Suppressor macrophage treated with lipopolysaccharide for 1 hour (primary cell): ENCODE data around the gene DIP2C.
"Not testable (repeated sequence)": the region's sequence is repeated elsewhere in the genome, so short reads cannot be mapped to it uniquely, and the experiment has no call there.

Experiments
- DNase-seq, 3 donors: peaks; one replicate each; pipeline ENCODE4 v3.0.0-alpha.2; 2020 to 2022

Gene DIP2C

DNA sequence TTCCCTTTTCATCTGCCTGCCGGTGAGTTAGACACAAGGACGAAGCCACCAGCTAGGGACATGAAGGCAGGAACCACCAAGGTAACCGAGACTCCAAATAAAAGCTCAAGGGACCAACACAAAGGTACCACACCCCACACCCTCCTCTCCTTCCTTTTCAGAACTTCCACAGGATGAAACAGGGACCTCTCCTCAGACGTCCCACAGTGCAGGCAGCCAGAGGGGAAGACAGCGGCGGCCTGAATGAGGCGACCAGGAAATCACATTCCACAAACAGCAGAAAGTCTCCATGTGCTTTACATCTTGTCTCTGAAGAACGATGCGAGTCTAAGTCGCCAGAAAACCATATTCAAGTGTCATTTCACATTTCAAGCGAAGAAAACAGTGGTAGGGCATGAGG lies 97.8 kb downstream of the DIP2C start:
- no peak for DNase-seq

DNA sequence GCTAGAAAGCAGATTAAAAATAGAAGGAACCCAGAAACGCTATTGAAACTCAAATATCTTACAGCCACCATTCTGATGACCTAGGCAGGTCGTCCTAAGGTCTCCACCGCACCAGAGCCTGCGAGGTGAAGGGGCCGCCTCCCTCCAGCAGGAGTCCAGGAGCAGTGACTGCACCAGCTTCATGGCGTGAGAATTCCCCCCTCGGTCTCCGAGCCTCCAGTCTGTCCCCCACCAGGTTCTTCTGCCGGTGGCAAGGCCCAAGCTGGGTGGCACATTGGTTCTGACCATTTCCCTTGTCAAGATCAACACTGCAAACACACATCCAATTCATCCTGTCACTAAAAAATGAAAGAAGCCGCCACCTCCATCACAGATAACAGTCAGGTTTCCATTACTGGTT lies 98.7 kb downstream of the DIP2C start:
- no peak for DNase-seq

DNA sequence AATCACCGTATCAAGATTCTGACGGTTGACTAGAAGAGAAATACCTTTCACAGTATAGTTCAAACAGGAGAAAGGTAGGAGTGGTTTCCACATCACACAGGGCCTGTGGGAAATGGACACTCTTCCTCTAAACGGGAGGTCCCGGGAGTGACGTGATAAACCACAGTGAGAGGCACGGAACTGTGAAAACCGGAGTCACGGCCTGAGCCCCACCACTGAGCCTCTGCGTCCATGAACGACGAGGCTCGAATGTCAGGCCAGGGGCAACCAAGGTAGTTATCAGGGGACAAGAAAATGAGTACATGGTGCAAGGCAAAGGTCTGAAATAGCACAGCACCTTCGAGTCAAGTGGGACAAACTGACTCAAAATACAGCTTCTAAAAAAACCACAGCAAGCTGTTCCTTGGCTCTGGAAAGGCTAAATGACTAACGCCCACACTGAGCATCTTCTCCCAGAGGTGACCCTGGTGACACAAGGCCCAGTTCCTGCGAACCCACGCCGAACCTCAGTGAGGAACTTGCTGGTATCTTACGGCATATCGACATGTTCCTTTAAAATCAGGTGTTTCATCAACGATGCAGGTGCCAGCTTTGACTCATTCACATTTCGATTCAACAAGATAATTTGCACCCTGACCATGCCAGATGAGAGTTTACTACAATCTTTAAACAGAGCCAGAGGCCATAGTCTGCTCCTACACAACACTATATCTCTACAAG lies 99.3 kb downstream of the DIP2C start:
- DNase-seq = no peak

DNA sequence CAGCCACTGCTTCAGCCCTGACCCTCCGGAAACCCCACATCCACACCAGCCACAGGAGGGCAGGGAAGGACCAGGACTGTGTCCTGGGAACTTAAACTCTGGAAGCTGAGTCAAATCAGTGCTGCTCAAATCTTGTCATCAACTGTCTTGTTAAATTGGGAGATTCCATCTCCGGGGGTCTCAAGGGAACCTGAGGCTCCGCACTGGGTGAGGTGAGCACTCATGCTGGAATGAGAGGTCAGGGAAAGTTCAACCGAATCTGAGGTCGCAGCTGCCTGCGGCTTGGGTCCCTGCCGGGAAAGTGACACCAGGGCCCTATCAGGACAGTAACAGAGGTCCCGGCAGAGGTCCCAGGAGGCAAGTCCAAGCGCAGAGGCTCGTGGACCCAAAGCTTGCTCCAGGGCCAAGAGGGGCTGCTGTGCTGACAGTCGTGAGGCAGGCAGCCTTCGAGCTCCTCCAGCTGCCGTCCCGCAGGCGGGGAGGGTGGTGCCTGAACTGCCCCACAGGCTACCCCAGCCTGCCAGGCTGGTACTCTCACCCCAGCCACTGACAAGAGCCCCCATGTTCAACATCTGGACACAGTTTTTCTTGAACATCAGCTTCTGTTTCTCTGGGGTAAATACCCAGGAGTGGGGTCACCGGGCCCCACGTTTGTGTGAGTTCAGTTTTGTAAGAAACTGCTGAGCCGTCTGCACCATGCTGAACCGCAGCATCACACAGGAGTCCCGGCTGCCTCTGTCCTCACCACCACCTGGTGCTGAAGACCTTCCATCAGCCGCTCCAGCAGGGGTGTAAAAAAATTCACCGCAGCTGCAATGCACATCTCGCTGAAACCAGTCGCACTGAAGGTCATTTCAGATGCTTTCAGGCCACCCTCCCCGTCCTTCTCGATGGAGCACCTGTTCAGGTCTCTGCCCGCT lies 101.0 kb downstream of the DIP2C start:
- DNase-seq = peak in 1 of 3 donors; percentile 20

DNA sequence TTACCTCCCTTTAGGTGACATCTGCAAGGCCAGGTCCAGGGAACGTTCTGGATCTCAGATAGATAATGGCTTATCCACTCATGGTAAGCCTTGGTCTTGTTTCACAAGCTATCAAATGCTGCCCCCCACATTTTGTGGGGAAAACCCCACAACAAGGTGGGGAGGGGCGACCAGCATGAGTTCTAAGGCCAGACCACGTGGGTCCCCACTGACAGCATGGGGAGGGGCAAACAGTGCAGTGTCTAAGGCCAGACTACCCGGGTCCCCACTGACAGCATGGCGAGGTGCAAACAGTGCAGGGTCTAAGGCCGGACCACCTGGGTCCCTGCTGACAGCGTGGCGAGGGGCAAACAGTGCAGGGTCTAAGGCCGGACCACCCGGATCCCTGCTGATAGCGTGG lies 102.8 kb downstream of the DIP2C start:
- DNase-seq = no peak

DNA sequence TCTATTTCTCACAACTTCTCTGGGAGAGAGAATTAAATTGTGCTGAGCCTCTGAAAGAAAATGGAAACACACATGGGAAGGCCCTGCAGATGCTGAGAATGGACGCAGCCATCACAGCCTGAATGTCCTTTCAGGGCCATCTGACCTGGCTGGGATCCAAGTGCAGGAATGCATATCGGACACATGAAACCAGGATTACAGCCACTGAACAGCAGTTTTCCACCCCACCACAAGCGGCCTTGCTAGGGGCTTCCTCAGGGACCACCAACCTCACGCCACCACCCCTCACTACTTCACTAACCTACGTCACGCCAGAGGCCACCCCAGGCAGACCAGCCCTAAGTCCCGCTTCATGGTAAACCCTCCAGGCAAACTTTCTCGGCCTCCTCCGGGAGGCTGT lies 103.3 kb downstream of the DIP2C start:
- DNase-seq = no peak

DNA sequence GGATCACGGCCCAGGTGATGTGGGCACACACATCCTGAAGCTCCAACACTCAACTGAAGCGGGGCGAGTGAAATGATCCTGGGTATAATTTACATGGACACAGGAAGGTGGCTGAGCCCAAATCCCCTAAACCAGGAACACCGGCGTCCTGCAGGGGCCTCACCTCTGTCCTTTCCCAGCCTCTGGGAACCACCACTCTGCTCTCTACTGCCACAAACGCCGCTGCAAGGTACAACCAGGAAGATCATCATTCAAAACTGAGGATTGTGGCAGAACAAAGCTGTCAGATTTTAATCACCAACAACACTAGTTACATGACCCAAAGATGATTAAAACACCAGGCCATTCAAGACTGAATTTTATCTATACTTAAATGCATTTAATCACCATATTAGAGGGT lies 104.0 kb downstream of the DIP2C start:
- DNase-seq = no peak

DNA sequence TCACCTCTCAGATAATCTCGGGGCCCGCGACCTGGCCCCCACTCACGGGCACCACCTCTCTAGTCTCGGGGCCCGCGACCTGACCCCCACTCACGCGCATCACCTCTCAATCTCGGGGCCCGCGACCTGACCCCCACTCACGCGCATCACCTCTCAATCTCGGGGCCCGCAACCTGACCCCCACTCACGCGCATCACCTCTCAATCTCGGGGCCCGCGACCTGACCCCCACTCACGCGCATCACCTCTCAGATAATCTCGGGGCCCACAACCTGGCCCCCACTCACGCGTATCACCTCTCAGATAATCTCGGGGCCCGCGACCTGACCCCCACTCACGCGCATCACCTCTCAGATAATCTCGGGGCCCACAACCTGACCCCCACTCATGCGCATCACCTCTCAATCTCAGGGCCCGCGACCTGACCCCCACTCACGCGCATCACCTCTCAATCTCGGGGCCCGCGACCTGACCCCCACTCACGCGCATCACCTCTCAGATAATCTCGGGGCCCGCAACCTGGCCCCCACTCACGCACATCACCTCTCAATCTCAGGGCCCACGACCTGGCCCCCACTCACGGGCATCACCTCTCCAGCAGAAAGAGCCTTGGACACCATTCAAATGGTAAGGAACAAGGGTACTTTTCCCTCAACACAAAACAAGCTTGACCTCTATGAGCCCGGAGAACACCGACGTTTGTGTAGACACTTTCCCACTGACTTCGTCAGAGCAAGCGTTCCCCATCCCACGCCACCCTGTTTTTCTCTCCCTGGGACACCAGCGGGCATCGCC lies 104.8 kb downstream of the DIP2C start:
- DNase-seq = not testable (repeated sequence)

DNA sequence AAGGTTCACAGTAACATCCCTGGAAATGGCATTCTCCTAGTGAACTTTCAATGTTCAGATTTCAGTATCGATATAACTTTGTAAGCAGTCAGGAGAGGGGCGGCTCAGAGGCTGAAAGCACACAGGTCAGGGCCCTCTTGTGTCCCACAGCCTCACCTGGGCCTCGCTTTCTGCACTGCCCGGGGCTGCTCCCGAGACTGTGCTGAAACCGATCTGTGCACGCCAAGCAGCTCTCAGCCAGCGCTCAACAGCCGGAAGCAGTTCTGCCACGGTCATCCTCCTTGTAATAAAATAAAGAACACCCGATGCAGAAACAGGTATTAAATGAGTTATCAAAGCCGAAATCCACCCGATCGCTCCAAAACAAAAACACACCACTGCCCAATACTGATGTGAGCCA lies 106.0 kb downstream of the DIP2C start:
- no peak for DNase-seq

DNA sequence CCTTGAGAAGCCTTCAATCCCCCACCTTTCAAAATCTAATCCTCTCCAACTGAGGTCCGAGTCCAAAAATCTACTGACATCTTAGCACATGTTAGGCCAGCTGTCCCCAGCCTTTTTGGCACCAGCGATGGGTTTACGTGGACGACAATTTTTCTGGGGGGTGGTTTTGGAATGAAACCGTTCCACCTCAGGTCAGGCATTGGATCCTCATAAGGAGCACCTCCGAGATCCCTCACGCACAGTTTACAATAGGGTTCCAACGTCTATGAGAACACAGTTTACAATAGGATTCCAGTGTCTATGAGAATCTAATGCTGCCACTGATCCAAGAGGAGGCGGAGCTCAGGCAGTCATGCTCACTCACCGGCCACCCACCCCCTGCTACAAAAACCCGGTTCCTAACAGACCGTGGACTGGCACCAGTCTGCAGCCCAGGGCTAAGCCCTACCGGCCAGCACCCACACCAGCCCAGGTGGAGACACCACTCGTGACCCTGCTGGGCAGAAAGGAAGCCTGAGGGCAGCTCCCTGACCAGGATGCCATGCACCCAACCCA lies 107.6 kb downstream of the DIP2C start:
- no peak for DNase-seq

DNA sequence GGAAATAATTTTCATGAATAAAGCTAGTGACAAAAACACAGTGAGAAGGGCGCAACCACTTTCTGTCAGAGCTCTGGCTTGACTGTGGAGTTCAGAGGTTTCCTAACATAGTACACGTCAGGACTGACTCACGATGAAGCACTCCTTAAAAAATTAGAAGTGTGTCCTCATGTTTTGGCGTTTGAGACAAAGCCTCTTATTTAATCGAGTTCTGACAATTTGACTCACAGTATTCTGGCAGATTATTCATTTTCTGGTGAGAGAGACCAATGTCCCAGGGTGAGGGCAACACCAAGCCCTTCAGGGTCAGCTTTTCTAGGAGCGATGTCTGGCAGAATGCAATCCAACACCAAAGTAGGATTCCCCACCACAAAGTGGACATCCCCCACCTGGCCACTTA lies 108.7 kb downstream of the DIP2C start:
- DNase-seq = no peak

DNA sequence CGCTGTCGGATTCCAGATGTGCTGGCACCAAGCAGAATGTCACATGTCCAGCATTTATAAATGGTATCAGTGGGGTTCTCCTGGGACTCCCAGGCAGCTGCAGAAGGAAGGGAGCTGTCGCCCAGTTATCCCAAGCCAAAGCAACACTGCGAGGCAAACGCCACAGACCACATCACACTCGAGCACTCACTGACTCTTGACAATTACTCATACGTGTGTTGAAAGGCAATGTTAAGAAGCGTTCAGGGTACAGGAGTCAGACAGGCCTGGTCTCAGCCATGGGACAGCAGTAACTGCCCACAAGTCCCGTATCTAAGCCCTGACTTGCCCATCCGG lies 113.4 kb downstream of the DIP2C start:
- no peak for DNase-seq

DNA sequence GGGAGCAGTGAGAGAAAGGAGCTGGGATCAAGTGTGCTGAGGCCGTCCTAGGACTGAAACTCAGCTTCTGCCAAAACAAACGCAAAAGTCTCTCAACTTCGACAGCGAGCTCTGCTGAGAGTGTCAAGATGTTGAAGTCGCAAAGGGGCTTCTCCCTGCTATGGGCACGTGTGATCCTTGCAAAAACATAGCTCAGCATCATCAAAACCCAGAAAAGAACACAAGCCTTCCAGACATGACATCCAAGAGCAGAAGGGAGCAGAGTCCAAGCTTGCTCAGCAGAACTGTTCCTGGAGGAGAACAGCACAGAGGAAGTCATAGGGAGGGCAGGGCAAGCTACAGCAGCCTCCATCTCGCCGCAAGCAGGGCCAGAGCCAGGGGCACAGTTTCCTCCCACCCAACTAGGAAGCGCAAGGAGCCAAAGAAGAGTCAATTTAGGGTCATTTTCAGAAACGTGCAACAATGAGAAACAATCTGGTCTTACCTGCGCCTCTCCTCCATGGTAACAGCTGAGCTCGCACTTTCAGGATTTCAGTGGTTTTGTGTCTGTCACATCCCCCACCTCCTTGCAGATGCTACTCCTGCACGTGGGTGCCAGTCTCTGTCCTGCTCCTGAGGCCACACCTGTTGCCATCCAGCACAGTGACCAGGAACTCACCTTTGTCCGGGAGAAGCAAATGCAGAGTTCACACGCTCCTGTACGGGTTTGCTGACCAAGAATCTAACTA lies 113.9 kb downstream of the DIP2C start:
- no peak for DNase-seq

DNA sequence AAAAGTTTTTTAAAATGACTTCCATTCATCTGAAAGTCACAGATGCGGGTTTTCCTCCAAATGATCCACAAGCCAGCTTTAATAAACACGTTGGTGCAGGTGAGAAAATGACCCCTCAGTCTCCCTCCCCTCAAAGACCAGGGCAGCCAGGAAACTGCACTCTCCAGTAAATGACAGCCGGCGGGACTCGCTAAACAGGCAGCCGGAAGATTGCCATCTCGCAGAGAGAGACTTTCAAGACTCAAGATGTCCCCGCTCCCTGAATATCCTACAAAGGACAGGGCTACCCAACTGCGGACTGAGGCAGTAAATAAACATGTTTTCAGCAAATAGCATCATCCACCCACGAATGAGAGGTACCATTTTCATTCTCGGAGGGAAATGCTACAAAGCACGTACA lies 116.8 kb downstream of the DIP2C start:
- DNase-seq = no peak

DNA sequence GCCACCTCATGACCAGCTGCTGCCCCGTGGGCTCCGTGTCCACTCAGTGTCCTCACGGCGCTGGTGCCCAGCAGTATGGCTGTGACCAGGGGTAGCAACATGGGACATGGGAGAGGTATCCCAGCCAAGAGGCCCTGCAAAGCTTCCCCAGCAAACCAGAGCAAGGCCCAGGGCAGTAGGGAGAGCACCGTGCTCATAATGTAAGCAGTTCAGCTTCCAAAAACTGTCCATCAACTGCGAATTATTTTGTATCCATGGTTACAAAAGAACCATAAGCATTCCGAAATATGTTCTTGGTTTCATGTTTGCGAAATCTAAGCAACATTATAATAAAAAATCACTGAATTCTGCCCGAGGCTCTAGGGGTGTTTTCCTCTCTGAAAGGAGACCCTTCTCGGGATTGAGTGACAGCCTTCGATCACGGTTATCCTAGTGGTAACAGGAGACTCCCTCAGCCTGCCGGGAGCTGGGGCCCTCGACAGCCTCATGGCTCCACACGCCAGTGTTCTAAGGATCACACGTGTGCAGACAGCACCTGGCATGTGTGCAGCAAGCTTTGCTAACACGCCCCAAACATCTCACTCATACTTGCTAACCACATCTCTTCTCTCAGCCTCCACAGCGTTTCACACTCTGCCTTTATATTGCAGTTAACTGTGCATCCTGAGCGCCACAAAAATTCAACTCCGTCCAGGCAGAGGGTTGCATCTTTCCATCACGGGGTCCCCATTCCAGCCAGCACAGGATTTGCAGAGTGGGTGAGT lies 117.6 kb downstream of the DIP2C start:
- DNase-seq = no peak

DNA sequence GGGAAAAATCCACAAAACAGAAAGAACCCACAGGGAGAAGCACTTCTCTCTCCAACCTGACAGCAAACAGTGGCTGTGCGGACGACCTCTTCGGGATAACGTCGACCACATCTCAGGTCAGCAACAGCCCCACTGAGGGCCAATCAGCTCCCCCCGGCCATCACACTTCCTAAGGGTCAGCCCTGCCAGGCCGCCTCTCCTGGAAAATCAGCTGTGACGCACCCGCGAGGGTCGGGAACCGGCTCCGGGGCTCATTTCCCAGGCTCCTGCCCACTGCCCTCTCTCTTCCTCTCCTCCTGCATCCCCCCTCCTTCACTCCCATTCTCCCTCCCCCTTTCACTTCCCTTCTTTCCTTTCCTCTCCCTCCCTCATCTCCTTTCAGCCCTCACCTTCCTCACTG lies 118.3 kb downstream of the DIP2C start:
- no peak for DNase-seq

DNA sequence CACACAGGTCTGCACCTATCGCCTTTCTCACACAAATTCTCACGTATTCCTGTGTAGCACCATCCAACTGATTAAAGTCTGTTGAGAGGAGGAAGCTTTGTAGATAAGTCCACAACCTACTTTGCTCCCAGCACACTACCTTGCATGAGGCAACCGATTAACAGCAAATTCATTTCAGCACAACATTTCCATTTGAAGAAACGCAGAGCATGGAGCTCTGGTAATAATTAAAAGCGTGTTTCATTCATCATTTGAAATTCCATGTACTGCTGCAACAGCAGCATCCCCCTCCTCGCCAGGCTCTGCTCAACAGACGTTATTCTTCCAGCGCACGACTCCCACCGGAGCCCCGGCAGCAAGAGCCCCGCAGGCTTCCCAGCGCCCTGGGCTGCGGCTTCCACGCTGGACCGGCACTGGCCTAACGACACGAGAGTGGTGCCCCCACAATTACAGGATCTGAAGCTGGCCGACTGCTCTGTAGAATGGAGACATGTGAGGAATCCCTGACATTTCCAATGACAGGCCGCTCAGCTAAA lies 118.8 kb downstream of the DIP2C start:
- no peak for DNase-seq

DNA sequence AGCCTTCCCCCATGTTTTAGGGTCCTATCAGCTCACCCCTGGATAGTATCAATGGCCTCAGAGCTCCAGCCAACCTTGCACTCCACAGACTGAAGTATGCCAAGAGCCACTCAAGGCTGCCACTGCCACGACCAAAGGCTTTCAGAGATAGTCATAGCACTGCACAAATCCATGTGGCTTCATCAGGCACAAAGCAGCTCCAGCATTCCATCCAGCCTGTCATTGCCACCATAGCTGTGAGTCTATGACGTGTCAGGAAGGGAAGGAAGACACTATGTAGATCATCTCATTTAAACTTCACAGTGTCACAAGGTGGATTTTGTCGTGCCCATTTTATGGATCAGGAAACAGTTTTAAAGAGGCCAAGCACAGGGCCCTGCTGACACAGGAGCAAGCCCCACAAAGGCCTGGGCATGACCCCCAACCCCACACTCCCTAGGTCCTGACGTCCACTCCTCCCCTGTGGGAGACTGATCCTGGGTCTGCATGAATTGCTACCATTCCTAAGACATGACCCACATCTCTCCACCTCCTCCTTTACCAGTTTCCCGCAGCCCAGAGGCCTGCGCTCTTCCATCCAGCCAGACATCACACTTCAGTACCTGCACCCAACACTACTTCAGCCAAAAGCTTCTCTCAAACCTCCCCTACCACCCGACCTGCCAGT lies 119.4 kb downstream of the DIP2C start:
- no peak for DNase-seq

DNA sequence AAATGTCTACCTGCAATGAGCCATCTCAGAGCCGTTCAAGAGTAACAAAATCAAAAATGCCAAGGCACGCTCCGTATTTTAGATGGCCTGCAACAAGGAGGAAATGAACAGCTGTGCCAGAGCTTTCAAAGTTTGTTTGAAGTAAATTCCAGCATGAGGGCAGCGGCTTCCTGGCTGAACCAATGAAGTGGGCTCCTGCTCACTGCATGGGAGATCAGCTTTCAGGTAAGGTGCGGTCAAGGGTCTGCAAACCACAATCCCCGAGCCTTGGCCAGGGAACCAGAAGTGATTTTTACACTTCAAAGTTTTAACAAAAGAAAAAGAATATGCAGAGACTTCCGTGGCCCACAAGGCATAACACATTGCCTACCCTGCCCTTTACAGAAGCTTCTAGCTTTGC lies 120.6 kb downstream of the DIP2C start:
- DNase-seq = no peak

DNA sequence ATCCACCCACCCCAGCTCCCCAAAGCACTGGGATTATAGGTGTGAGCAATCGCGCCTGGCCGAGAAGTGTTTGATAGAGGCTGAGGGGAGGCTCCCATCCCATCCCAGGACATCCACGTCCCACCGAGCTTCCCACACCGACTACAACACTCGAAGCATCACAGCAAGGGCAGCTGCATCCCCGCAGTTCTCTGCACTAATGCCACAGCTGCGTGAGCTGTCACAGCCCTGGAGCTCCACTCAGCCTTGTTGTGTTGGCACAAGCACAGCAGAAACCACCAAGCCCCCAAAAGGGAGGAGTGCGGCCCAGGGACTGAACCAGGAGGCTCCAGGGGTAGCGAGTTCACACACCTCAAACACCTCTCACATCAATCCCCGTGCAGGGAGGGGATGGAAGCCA lies 121.6 kb downstream of the DIP2C start:
- DNase-seq = no peak
